Sigmoid colon (tissue), 7 donors: ENCODE data around the gene NEK6. TPM values are rescaled to one million over a fixed set of nuclear protein-coding genes. Genes with fewer than 3 reads are reported as not detected.

Experiments
- DNase-seq: peaks from one replicate; pipeline ENCODE4 v3.0.0-alpha.2; 2019
- H3K27ac ChIP-seq, 4 donors: fragments of 200-600 bp; sonication (generic); one replicate each; pipeline ENCODE4 v1.5.1; 2016 to 2019; ENCODE audit warnings: mild to moderate bottlenecking in 1 of 4
- H3K27me3 ChIP-seq, 3 donors: fragments of 200-600 bp; sonication (generic); one replicate each; pipeline ENCODE4 v1.5.1; 2019; ENCODE audit warnings: mild to moderate bottlenecking in 1 of 3
- H3K36me3 ChIP-seq, 4 donors: fragments of 200-600 bp; sonication (generic); one replicate each; pipeline ENCODE4 v1.5.1; 2016 to 2019
- H3K4me1 ChIP-seq, 4 donors: fragments of 200-600 bp; sonication (generic); one replicate each; pipeline ENCODE4 v1.5.1; 2017 to 2019
- H3K4me3 ChIP-seq, 4 donors: fragments of 200-600 bp; sonication (generic); one replicate each; pipeline ENCODE4 v1.5.1; 2017 to 2019; ENCODE audit warnings: mild to moderate bottlenecking in 2 of 4, moderate library complexity in 1 of 4
- H3K9me3 ChIP-seq, 4 donors: fragments of 200-600 bp in 3 of 4; sonication (generic) in 3 of 4; one replicate each; pipeline versions ENCODE4 v1.5.1 to v1.6.1; 2013 to 2019
- CTCF ChIP-seq, 4 experiments: fragments of 450-650 bp in 3 of 4; fragments of 200-600 bp in 1 of 4; IDR thresholded peaks; one replicate each; pipeline ENCODE4 v1.5.1; 2016 to 2019; ENCODE audit warnings: antibody characterized with exemption in 4 of 4, mild to moderate bottlenecking in 3 of 4, moderate library complexity in 2 of 4
- EP300 ChIP-seq, 4 donors: sonication (generic); formaldehyde crosslinking; IDR thresholded peaks; one replicate each; pipeline ENCODE4 v1.6.1; 2017; ENCODE audit warnings: antibody characterized with exemption in 4 of 4
- POLR2A ChIP-seq, 2 donors: fragments of 450-650 bp; IDR thresholded peaks; one replicate each; pipeline ENCODE4 v1.6.1; 2016; ENCODE audit warnings: antibody characterized with exemption in 2 of 2, mild to moderate bottlenecking in 2 of 2, moderate library complexity in 2 of 2
- POLR2AphosphoS5 ChIP-seq, 4 donors: sonication (generic); formaldehyde crosslinking; IDR thresholded peaks; one replicate each; pipeline ENCODE4 v1.6.1; 2017; ENCODE audit warnings: antibody characterized with exemption in 4 of 4
- WGBS, 2 donors: extraction: QIAGEN DNeasy Blood & Tissue Kit; methylation state at CpG; one replicate each; pipeline ENCODE4 v1.1.7; 2013; 5-methylcytosine and 5-hydroxymethylcytosine counted together
- intact Hi-C: fragments of 100-400 bp; cut with DNase I; formaldehyde crosslinking; loops from one replicate; pipeline ENCODE4 v1.15.1; 2023
- polyA plus RNA-seq, 3 donors: library from polyadenylated mRNA; stranded (reverse); fragments of 200-250 nt; gene quantifications; one replicate each; pipeline ENCODE4 v1.2.3, GENCODE V29; 2013
- total RNA-seq, 4 donors: library from RNA; depleted of rRNA; stranded (reverse); fragments of >200 nt; gene quantifications; one replicate each; pipeline ENCODE4 v1.1.0, GENCODE V29; 2016
- donor health status: healthy with polysubstance abuse.
- donor health status: Bipolar disorder and iron deficiency.
- donor health status: healthy.

Gene NEK6
- total and polyA plus RNA-seq, 7 donors: 8.2 to 36.2 (median 18.7) TPM

- peaks cover 0 to 33% (median 3%) of the 10 kb centered on the region in 4 donors for H3K36me3 ChIP-seq
These were observed 51.1 kb downstream of the NEK6 start for GRCh38 chr9:124308606-124309491.

GRCh38 chr9:124309667-124310084, 51.9 kb downstream of the NEK6 start:
- Histone ChIP-seq H3K4me1 (peaks cover 0 to 25% (median 3%) of the 10 kb centered on the region in 4 donors), H3K4me3 (no peak overlapping the region), H3K36me3 (peaks cover 0 to 36% (median 6%) of the 10 kb centered on the region in 4 donors), H3K27ac (peak overlapping the region in 3 of 4 donors; percentile 37 to 66 (median 58)), H3K27me3 (no peaks in the 10 kb centered on the region), H3K9me3 (no peaks in the 10 kb centered on the region)
- DNase-seq: no peak
- intact Hi-C loops: no loop called here
- 85 to 87% methylated on average over 15 of the region's 15 CpGs for WGBS, 2 donors
- TF ChIP-seq CTCF (IDR thresholded peaks at IDR 0.05) (no peak), POLR2AphosphoS5 (IDR thresholded peaks at IDR 0.05) (peak in 2 of 4 donors; percentile 45 to 61), POLR2A (IDR thresholded peaks at IDR 0.05) (no peak), EP300 (IDR thresholded peaks at IDR 0.05) (peak in 1 of 4 donors; percentile 18)

More at GRCh38 chr9:124308606-124309491, 51.1 kb downstream of the NEK6 start:
- Histone ChIP-seq H3K27me3 (no peaks in the 10 kb centered on the region), H3K4me1 (peaks cover 0 to 25% (median 3%) of the 10 kb centered on the region in 4 donors), H3K9me3 (no peaks in the 10 kb centered on the region), H3K4me3 (no peak overlapping the region), H3K27ac (peak overlapping the region; percentile 24 to 66 (median 48))
- no peak for TF ChIP-seq EP300 (IDR thresholded peaks at IDR 0.05)
- TF ChIP-seq POLR2AphosphoS5 (IDR thresholded peaks at IDR 0.05): no peak
- TF ChIP-seq POLR2A (IDR thresholded peaks at IDR 0.05): no peak
- no peak for TF ChIP-seq CTCF (IDR thresholded peaks at IDR 0.05)
- WGBS, 2 donors: 94 to 96% methylated on average over 21 of the region's 21 CpGs
- intact Hi-C loops: no loop called here
- DNase-seq: no peak

GRCh38 chr9:124311283-124311682, 53.5 kb downstream of the NEK6 start:
- TF ChIP-seq POLR2A (IDR thresholded peaks at IDR 0.05) (no peak), POLR2AphosphoS5 (IDR thresholded peaks at IDR 0.05) (no peak), EP300 (IDR thresholded peaks at IDR 0.05) (no peak), CTCF (IDR thresholded peaks at IDR 0.05) (no peak)
- 96 to 98% methylated on average over 5 of the region's 5 CpGs for WGBS, 2 donors
- H3K27me3 ChIP-seq: no peaks in the 10 kb centered on the region
- H3K9me3 ChIP-seq: no peaks in the 10 kb centered on the region
- H3K27ac ChIP-seq: no peak overlapping the region
- peaks cover 0 to 52% (median 13%) of the 10 kb centered on the region in 4 donors for H3K36me3 ChIP-seq
- DNase-seq: no peak
- peaks cover 0 to 19% (median 1%) of the 10 kb centered on the region in 4 donors for H3K4me1 ChIP-seq
- intact Hi-C loops: no loop called here
- no peak overlapping the region for H3K4me3 ChIP-seq

GRCh38 chr9:124312290-124313265, 54.8 kb downstream of the NEK6 start:
- no peak for TF ChIP-seq POLR2A (IDR thresholded peaks at IDR 0.05)
- no peak for TF ChIP-seq POLR2AphosphoS5 (IDR thresholded peaks at IDR 0.05)
- TF ChIP-seq CTCF (IDR thresholded peaks at IDR 0.05): no peak
- Histone ChIP-seq H3K4me3 (no peak overlapping the region), H3K4me1 (peaks cover 0 to 15% (median 0%) of the 10 kb centered on the region in 4 donors), H3K9me3 (no peaks in the 10 kb centered on the region), H3K36me3 (peaks cover 0 to 59% (median 17%) of the 10 kb centered on the region in 4 donors), H3K27ac (no peak overlapping the region), H3K27me3 (no peaks in the 10 kb centered on the region)
- 91 to 92% methylated on average over 27 of the region's 27 CpGs for WGBS, 2 donors
- no peak for DNase-seq
- intact Hi-C loops: no loop called here
